GM19463 (cell line): ENCODE results near the gene NDUFV1.
"Not testable (repeated sequence)": the region's sequence is repeated elsewhere in the genome, so short reads cannot be mapped to it uniquely, and the experiment has no call there.

Source experiments
- ATAC-seq: cut with Tn5 transposase; IDR thresholded peaks from one replicate; pipeline ENCODE4 v1.9.1; 2021; ENCODE audit warnings: mild to moderate bottlenecking, moderate library complexity; ENCODE audit not compliant: unreplicated experiment

NDUFV1 gene

GRCh38 chr11:67626131-67626833, 19.5 kb downstream of the NDUFV1 start:
- not testable (repeated sequence) for ATAC-seq

GRCh38 chr11:67626970-67627369, 20.2 kb downstream of the NDUFV1 start:
- no peak for ATAC-seq

GRCh38 chr11:67627441-67627811, 20.7 kb downstream of the NDUFV1 start:
- no peak for ATAC-seq

GRCh38 chr11:67627812-67628624, 21.3 kb downstream of the NDUFV1 start:
- ATAC-seq, result no peak

GRCh38 chr11:67628710-67629385, 22.1 kb downstream of the NDUFV1 start:
- ATAC-seq, result no peak

GRCh38 chr11:67629386-67630227, 22.9 kb downstream of the NDUFV1 start, which contains the start of gene NUDT8:
Gene NUDT8, minus strand, starts transcription at chr11:67629937. Its CDS starts 26 bp downstream, at chr11:67629911.
- peak; percentile 41 for ATAC-seq

- peak; percentile 74 for ATAC-seq
These were observed 23.6 kb downstream of the NDUFV1 start for GRCh38 chr11:67630228-67630942.

- ATAC-seq, result no peak
These were observed 24.2 kb downstream of the NDUFV1 start for GRCh38 chr11:67630943-67631331.

- ATAC-seq, result no peak
These were observed 24.7 kb downstream of the NDUFV1 start for GRCh38 chr11:67631411-67631810.

- ATAC-seq, result no peak
These were observed 25.1 kb downstream of the NDUFV1 start for GRCh38 chr11:67631853-67632174.

- no peak for ATAC-seq
These were observed 25.6 kb downstream of the NDUFV1 start for GRCh38 chr11:67632175-67632981.

GRCh38 chr11:67632982-67633755, 26.4 kb downstream of the NDUFV1 start:
- ATAC-seq, result no peak

GRCh38 chr11:67633758-67634365, 27.1 kb downstream of the NDUFV1 start:
- ATAC-seq, result no peak

GRCh38 chr11:67634366-67635230, 27.9 kb downstream of the NDUFV1 start:
- ATAC-seq, result no peak

- ATAC-seq, result no peak
These were observed 28.4 kb downstream of the NDUFV1 start for GRCh38 chr11:67635231-67635521.

- ATAC-seq, result no peak
These were observed 30.2 kb downstream of the NDUFV1 start for GRCh38 chr11:67636962-67637361.

- not testable (repeated sequence) for ATAC-seq
These were observed 30.7 kb downstream of the NDUFV1 start for GRCh38 chr11:67637441-67637840.
